Erythroblast (primary cell): ENCODE measurements around the gene GALNT8.
"Not testable (repeated sequence)": the region's sequence is repeated elsewhere in the genome, so short reads cannot be mapped to it uniquely, and the experiment has no call there.

Experiments used
- GATA1 ChIP-seq: IDR thresholded peaks from 2 replicates; pipeline ENCODE4 v1.6.1; 2011; ENCODE audit warnings: low read depth, mild to moderate bottlenecking, control low read depth, low read length, moderate library complexity
- POLR2A ChIP-seq: IDR thresholded peaks from 2 replicates; pipeline ENCODE4 v1.6.1; 2011; ENCODE audit warnings: mild to moderate bottlenecking, low read length

DNA sequence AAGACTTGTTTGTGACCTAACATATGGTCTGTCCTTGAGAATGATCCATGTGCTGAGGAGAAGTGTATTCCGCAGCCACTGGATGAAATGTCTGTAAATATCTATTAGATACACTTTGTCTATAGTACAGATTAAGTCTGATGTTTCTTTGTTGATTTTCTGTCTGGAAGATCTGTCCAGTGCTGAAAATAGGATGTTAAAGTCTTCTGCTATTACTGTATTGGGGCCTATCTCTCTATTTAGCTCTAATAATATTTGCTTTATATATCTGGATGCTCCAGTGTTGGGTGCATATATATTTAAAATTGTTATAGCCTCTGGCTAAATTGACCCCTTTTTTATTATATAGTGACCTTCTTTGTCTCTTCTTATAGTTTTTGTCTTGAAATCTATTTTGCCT lies 31.5 kb downstream of the GALNT8 start:
- not testable (repeated sequence) for TF ChIP-seq POLR2A, GATA1
